Measurements from ENCODE around the gene FRMPD1. TPM values are rescaled to one million over a fixed set of nuclear protein-coding genes. Genes with fewer than 3 reads are reported as not detected.

FRMPD1 gene
- total and polyA plus RNA-seq, 7 donors: 0.16 to 0.71 (median 0.28) TPM; not detected in 2

DNA sequence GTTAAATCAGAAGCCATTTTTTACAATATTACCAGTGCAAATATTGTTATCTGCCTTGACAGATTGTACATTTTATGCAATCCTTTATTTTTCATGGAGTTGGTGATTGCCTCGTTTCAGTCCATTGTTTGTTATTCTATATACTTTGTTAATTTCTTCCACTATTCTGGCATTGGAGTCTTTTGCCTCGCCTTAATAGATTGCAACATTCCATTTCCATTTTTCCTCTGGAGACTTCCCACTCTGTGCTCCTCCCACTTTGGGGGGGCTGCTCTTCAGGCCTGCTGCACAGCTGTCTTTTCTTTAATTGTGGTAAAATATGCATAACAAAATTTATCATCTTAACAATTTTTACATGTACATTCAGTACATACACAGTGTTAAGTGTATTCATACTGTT is 145.5 kb downstream of the FRMPD1 start:
- Histone ChIP-seq H3K9me3 (no peaks in the 10 kb centered on the region), H3K36me3 (no peaks in the 10 kb centered on the region), H3K27me3 (no peaks in the 10 kb centered on the region), H3K27ac (no peak overlapping the region), H3K4me3 (no peak overlapping the region), H3K4me1 (peaks cover 5 to 10% (median 5%) of the 10 kb centered on the region in 4 donors)
- 49 to 67% methylated on average over 2 of the region's 2 CpGs for WGBS, 2 donors
- no peak for DNase-seq
- intact Hi-C loops (cut with DNase I): no loop called here
- TF ChIP-seq EP300 (IDR thresholded peaks at IDR 0.05): no peak
- TF ChIP-seq POLR2A (IDR thresholded peaks at IDR 0.05): no peak
- TF ChIP-seq, protein P1, sequence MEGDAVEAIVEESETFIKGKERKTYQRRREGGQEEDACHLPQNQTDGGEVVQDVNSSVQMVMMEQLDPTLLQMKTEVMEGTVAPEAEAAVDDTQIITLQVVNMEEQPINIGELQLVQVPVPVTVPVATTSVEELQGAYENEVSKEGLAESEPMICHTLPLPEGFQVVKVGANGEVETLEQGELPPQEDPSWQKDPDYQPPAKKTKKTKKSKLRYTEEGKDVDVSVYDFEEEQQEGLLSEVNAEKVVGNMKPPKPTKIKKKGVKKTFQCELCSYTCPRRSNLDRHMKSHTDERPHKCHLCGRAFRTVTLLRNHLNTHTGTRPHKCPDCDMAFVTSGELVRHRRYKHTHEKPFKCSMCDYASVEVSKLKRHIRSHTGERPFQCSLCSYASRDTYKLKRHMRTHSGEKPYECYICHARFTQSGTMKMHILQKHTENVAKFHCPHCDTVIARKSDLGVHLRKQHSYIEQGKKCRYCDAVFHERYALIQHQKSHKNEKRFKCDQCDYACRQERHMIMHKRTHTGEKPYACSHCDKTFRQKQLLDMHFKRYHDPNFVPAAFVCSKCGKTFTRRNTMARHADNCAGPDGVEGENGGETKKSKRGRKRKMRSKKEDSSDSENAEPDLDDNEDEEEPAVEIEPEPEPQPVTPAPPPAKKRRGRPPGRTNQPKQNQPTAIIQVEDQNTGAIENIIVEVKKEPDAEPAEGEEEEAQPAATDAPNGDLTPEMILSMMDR (IDR thresholded peaks at IDR 0.05): no peak
- no peak for TF ChIP-seq POLR2AphosphoS5 (IDR thresholded peaks at IDR 0.05)

Other genes with a start within 250 kb of the FRMPD1 start
- 100 to 1,000 TPM; 127 to 165 (median 157) TPM for gene GRHPR, start 228.3 kb upstream of the FRMPD1 start, total RNA-seq
- gene GRHPR, start 228.3 kb upstream of the FRMPD1 start, polyA plus RNA-seq: 10 to 100 TPM; 84.1 to 94.9 (median 88.8) TPM
- 10 to 100 TPM in 2 of 4 donors, 1 to 10 TPM in 2; 7.2 to 11.1 (median 10.2) TPM for gene ZBTB5, start 185.5 kb upstream of the FRMPD1 start, total RNA-seq
- gene ZBTB5, start 185.5 kb upstream of the FRMPD1 start, polyA plus RNA-seq: 1 to 10 TPM; 3.6 to 7.7 (median 4.4) TPM
- 10 to 100 TPM; 17.4 to 33.4 (median 28.1) TPM for gene POLR1E, start 165.0 kb upstream of the FRMPD1 start, total RNA-seq
- gene POLR1E, start 165.0 kb upstream of the FRMPD1 start, polyA plus RNA-seq: 10 to 100 TPM in 2 of 3 donors, 1 to 10 TPM in 1; 4.6 to 22.3 (median 16.8) TPM
- 10 to 100 TPM; 14.8 to 19.4 (median 16.3) TPM for gene FBXO10, start 74.6 kb upstream of the FRMPD1 start, total RNA-seq
- gene FBXO10, start 74.6 kb upstream of the FRMPD1 start, polyA plus RNA-seq: 1 to 10 TPM in 1 of 3 donors, under 1 TPM in 2; 0.60 to 4.1 (median 0.69) TPM
- 100 to 1,000 TPM in 3 of 4 donors, 10 to 100 TPM in 1; 69.2 to 173 (median 134) TPM for gene TOMM5, start 58.4 kb upstream of the FRMPD1 start, total RNA-seq
- 100 to 1,000 TPM; 106 to 140 (median 138) TPM for gene TOMM5, start 58.4 kb upstream of the FRMPD1 start, polyA plus RNA-seq
- gene TRMT10B, start 102.9 kb downstream of the FRMPD1 start, total RNA-seq: 1 to 10 TPM; 5.3 to 9.7 (median 7.9) TPM
- gene TRMT10B, start 102.9 kb downstream of the FRMPD1 start, polyA plus RNA-seq: 1 to 10 TPM; 1.8 to 6.0 (median 5.7) TPM
- 10 to 100 TPM; 38.7 to 44.6 (median 41.3) TPM for gene EXOSC3, start 134.1 kb downstream of the FRMPD1 start, total RNA-seq
- gene EXOSC3, start 134.1 kb downstream of the FRMPD1 start, polyA plus RNA-seq: 10 to 100 TPM; 13.8 to 40.7 (median 29.1) TPM
- gene DCAF10, start 149.8 kb downstream of the FRMPD1 start, total RNA-seq: 10 to 100 TPM; 29.1 to 49.3 (median 40.6) TPM
- gene DCAF10, start 149.8 kb downstream of the FRMPD1 start, polyA plus RNA-seq: 1 to 10 TPM; 4.8 to 9.9 (median 8.6) TPM